Placental epithelial cell (primary cell): ENCODE measurements around the gene NEBL. TPM values are rescaled to one million over a fixed set of nuclear protein-coding genes. Genes with fewer than 3 reads are reported as not detected.

Source experiments
- small RNA-seq: library from RNA; depleted of rRNA; stranded (forward); fragments of <200 nt; gene quantifications from one replicate; pipeline ENCODE3, GENCODE V24; 2012
- total RNA-seq: library from RNA; depleted of rRNA; stranded (reverse); fragments of >200 nt; gene quantifications from 2 replicates; pipeline ENCODE4 v1.2.3, GENCODE V29; 2012

The NEBL gene
- total RNA-seq, result 30.2 and 47.7 TPM in 2 replicates

GRCh38 chr10:20897146-20897825 is at the start of gene NEBL:
Gene NEBL, minus strand, starts transcription at chr10:20897311. Its CDS starts 106 bp downstream, at chr10:20897205.

Small RNA genes lying within 50 kb of the gene (small RNA-seq; reads per million reads assigned to genes)
- gene AL157398.1 (not detected), gene MTND1P21 (not detected)
